D721Med (cell line): Measurements from ENCODE around the gene PRKAR1B.
A peak's percentile ranks its signal among the peaks of the same experiment; 100 is the strongest.

Experiments
- DNase-seq: peaks from one replicate; pipeline ENCODE4 v3.0.0; 2011; ENCODE audit warnings: low spot score; ENCODE audit not compliant: insufficient read length
- FAIRE-seq: peaks from 2 replicates; lab custom pipeline; 2011; peaks lifted over from hg19 to GRCh38; lab: Jason Lieb, UNC
- TF ChIP-seq, protein P1 (sequence below): IDR thresholded peaks from 2 replicates; pipeline ENCODE4 v1.5.1; 2012; ENCODE audit warnings: mild to moderate bottlenecking, control low read depth; ENCODE audit not compliant: insufficient read depth; ENCODE audit errors: missing control alignments

PRKAR1B gene

DNA sequence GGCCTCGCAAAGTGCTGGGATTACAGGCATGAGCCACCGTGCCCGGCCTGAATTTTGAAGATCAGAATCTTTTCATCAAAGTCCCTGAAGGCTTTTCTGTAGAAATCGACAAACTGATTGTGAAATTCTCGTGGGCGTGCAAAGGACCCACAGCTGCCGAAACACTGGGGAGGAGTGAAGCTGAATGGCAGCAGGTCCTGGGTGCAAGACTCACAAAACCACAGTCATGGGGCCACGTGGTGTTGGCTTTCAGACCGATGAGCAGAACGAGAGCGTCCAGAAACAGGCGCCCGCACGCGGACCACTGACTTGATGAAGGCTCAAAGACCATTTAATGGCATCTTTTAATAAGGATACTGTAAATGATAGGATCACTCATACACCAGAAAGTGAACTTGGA lies 24.7 kb upstream of the PRKAR1B start:
- DNase-seq (no peak), FAIRE-seq (no peak)
- TF ChIP-seq, protein P1, sequence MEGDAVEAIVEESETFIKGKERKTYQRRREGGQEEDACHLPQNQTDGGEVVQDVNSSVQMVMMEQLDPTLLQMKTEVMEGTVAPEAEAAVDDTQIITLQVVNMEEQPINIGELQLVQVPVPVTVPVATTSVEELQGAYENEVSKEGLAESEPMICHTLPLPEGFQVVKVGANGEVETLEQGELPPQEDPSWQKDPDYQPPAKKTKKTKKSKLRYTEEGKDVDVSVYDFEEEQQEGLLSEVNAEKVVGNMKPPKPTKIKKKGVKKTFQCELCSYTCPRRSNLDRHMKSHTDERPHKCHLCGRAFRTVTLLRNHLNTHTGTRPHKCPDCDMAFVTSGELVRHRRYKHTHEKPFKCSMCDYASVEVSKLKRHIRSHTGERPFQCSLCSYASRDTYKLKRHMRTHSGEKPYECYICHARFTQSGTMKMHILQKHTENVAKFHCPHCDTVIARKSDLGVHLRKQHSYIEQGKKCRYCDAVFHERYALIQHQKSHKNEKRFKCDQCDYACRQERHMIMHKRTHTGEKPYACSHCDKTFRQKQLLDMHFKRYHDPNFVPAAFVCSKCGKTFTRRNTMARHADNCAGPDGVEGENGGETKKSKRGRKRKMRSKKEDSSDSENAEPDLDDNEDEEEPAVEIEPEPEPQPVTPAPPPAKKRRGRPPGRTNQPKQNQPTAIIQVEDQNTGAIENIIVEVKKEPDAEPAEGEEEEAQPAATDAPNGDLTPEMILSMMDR: no peak

DNA sequence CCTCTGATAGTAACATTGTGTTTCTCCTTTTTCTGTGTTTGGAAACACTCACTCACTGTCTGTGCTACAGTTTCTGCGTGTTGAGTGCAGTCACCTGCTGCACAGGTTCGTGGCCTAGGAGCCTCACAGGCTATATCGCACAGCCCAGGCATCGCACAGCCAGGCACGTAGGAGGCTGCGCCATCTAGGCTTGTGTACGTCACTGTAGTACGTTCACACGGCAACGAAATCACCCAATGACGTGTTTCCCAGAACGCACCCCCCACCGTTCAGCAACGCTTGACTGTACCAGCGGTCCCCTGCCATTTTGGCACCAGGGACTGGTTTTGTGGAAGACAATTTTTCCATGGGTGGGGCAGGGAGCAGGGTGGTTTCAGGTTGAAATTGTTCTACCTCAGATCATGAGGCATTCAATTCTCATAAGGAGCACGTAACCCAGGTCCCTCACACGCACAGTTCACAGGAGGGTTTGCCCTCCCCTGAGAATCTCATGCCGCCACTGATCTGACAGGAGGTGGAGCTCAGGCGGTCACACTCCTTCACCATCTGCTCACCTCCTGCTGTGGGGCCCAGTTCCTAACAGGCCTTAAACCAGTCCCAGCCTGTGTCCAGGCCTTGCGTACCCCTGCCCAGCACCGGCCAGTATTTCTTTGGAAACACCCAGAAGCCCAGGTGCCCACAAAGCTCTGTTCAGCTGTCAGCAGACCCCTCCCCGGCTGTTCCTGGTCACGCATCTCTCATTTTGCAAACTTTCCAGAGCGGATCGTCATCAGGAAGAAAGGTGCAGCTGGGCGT lies 23.2 kb upstream of the PRKAR1B start:
- no peak for DNase-seq
- TF ChIP-seq, protein P1: no peak
- FAIRE-seq: peak; percentile 63

DNA sequence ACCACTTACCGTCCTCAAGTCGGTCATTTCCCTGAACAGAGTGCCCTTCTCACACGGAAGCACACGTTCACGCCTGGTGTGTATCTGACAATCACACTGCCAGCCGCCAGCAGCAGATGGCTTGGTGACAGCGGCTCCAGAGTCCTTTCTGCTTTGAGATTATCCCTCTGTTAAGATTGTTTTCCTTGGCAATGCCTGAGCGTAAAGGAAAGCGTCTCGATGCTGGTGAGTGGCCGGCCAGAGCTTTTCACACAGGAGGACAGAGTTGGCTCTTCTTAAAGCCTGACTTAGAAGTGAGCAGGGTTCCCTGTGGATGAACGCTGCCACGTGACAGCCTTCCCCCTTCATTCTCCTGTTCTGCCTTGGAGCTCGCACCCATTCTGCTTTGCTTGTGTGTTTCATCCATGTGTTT lies 22.1 kb upstream of the PRKAR1B start:
- DNase-seq (peak; percentile 83), FAIRE-seq (peak; percentile 64)
- TF ChIP-seq, protein P1: no peak

DNA sequence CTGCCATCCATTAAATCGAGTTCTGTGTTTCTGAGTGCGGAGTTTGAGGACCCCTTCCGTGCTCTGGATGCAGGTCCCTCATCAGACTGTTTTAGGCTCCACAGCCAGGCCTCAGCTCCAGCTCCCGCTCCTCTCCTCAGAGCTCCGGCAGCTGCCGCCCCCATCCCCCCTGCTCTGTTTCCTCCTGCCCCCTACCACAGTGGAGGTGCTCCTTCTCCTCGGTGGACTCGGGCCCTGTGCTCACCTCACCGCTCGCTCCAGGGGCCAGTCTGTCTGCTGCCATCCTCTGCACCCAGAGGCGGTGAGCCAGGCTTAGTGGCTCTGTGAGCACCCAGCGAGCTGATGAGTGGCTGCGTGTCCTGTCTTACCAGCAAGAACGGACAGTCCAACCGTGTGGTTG lies 21.4 kb upstream of the PRKAR1B start:
- DNase-seq (no peak), FAIRE-seq (no peak)
- TF ChIP-seq, protein P1: no peak

DNA sequence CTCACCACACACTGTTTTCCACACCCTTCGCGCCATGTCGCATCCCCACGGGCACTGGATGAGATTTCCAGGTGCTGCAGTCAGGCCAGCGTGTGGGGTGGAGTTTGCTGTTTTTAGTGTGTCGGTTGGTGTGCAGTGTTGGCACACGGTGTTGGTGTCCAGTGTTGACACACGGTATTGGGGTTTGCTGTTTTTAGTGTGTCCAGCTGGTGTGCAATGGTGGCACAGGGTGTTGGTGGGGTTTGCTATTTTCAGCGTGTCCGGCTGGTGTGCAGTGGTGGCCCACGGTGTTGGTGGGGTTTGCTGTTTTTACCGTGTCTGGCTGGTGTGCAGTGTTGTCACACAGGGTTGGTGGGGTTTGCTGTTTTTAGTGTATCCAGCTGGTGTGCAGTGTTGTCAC lies 20.1 kb upstream of the PRKAR1B start:
- FAIRE-seq (no peak), DNase-seq (no peak)
- TF ChIP-seq, protein P1: no peak

DNA sequence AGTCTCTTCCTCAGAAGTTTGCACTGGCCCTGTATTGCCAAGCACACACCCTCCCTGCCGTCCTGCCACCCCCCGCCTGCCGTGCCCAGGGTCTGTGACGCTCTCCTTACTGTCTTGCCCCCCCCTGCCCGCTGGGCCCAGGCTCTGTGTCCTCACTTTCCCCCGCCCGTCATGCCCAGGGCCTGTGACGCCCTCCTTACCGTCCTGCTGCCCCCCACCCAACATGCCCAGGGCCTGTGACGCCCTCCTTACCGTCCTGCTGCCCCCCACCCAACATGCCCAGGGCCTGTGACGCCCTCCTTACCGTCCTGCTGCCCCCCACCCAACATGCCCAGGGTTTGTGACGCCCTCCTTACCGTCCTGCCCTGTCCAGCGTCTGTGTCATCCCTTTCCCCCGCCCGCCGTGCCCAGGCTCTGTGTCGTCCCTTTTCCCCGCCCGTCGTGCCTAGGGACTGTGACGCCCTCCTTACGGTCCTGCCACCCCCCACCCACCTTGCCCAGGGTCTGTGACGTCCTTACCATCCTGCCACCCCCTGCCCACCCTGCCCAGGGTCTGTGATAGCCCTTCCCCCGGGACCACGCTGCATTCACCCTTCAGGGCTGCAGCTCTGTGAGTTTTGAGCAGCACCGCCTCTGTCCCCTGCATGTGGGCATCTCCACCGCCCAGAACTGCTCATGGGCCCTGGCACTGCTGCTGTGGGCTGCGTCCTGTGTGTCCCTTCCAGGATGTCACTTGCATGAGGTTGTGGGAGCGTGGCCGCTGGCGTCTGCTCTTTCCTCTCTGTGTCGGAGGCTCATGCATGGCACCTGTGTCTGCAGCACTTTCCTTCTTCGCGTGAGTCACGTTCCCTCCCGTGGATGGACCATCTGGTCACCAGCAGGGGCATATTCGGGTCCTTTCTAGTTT lies 19.3 kb upstream of the PRKAR1B start:
- no peak for FAIRE-seq
- TF ChIP-seq, protein P1: no peak

More for the DNA sequence above, 19.3 kb upstream of the PRKAR1B start:
- DNase-seq: no peak
